Activated B cell treated with CpG ODN at 0.5 μM for 24 hours (primary cell): ENCODE measurements around the gene PLCG2. TPM values are rescaled to one million over a fixed set of nuclear protein-coding genes. Genes with fewer than 3 reads are reported as not detected.

Experiments
- ATAC-seq: fragments of 200-7000 bp; cut with Tn5 transposase; one replicate; pipeline ENCODE4 v1.10.0; 2021; ENCODE audit warnings: low read depth, mild to moderate bottlenecking, moderate library complexity
- CTCF ChIA-PET: fragments of 350-600 bp; sonication (Branson Sonifier 250); formaldehyde crosslinking; loops from one replicate; lab custom pipeline; 2021; ENCODE audit warnings: antibody characterized with exemption; lab: Charles Lee
- POLR2A ChIA-PET: fragments of 350-600 bp; sonication (Branson Sonifier 250); formaldehyde crosslinking; loops from one replicate; lab custom pipeline; 2021; ENCODE audit warnings: antibody characterized with exemption; lab: Charles Lee
- DNase-seq: peaks from one replicate; pipeline ENCODE4 v3.0.0; 2022
- H3K27ac Mint-ChIP-seq: one replicate; pipeline ENCODE4 v1.8.0; 2020; ENCODE audit warnings: mixed read lengths
- H3K27me3 Mint-ChIP-seq: one replicate; pipeline ENCODE4 v1.8.0; 2021; ENCODE audit warnings: mixed read lengths
- H3K36me3 Mint-ChIP-seq: one replicate; pipeline ENCODE4 v1.8.0; 2021; ENCODE audit warnings: low read depth, mixed read lengths
- H3K4me1 Mint-ChIP-seq: one replicate; pipeline ENCODE4 v1.8.0; 2021; ENCODE audit warnings: mixed read lengths
- H3K4me3 Mint-ChIP-seq: one replicate; pipeline ENCODE4 v1.8.0; 2020; ENCODE audit warnings: mild to moderate bottlenecking, mixed read lengths
- H3K9me3 Mint-ChIP-seq: one replicate; pipeline ENCODE4 v1.8.0; 2020; ENCODE audit warnings: mixed read lengths
- CTCF ChIP-seq: fragments of 200-600 bp; IDR thresholded peaks from one replicate; pipeline ENCODE4 v1.8.0; 2022; ENCODE audit warnings: antibody characterized with exemption, mild to moderate bottlenecking
- intact Hi-C: fragments of 100-400 bp; cut with micrococcal nuclease; formaldehyde crosslinking; loops from one replicate; pipeline ENCODE4 v1.15.1; 2024
- total RNA-seq: library from RNA; stranded (reverse); gene quantifications from 2 replicates; pipeline ENCODE4 v1.2.3, GENCODE V29; 2022

Gene PLCG2
- total RNA-seq, 1 donor from 2014 or later: 525 TPM

GRCh38 chr16:81936209-81937000 lies 157.3 kb downstream of the PLCG2 start:
- Mint-ChIP-seq H3K27me3 (no peaks in the 10 kb centered on the region), H3K27ac (no peak overlapping the region), H3K9me3 (no peaks in the 10 kb centered on the region), H3K4me1 (peaks cover 6% of the 10 kb centered on the region), H3K4me3 (no peak overlapping the region), H3K36me3 (peaks cover 100% of the 10 kb centered on the region)
- CTCF ChIA-PET: no interaction called here
- no peak for TF ChIP-seq CTCF
- ATAC-seq (no peak), DNase-seq (no peak)
- POLR2A ChIA-PET: no interaction called here
- intact Hi-C loops: no loop called here

GRCh38 chr16:81937305-81938038 lies 158.4 kb downstream of the PLCG2 start:
- Mint-ChIP-seq H3K4me1 (peaks cover 6% of the 10 kb centered on the region), H3K36me3 (peaks cover 100% of the 10 kb centered on the region), H3K9me3 (no peaks in the 10 kb centered on the region), H3K4me3 (no peak overlapping the region), H3K27me3 (no peaks in the 10 kb centered on the region), H3K27ac (no peak overlapping the region)
- intact Hi-C loops: no loop called here
- ATAC-seq: no peak
- ChIA-PET POLR2A (no interaction called here), CTCF (no interaction called here)
- no peak for TF ChIP-seq CTCF
- DNase-seq: no peak

GRCh38 chr16:81938326-81939163 lies 159.5 kb downstream of the PLCG2 start:
- intact Hi-C loops: no loop called here
- ChIA-PET CTCF (no interaction called here), POLR2A (no interaction called here)
- H3K9me3 Mint-ChIP-seq: no peaks in the 10 kb centered on the region
- no peak overlapping the region for H3K27ac Mint-ChIP-seq
- no peaks in the 10 kb centered on the region for H3K27me3 Mint-ChIP-seq
- H3K4me3 Mint-ChIP-seq: no peak overlapping the region
- TF ChIP-seq CTCF: no peak
- H3K4me1 Mint-ChIP-seq: peaks cover 6% of the 10 kb centered on the region
- H3K36me3 Mint-ChIP-seq: peaks cover 100% of the 10 kb centered on the region
- ATAC-seq (no peak), DNase-seq (no peak)

GRCh38 chr16:81939164-81940056 lies 160.3 kb downstream of the PLCG2 start:
- no peak for TF ChIP-seq CTCF
- DNase-seq (no peak), ATAC-seq (no peak)
- intact Hi-C loops: loop anchor here (2.0 kb wide), 1 partner anchor 291 kb away; no protein-coding TSS in a partner anchor
- no peaks in the 10 kb centered on the region for H3K27me3 Mint-ChIP-seq
- H3K27ac Mint-ChIP-seq: no peak overlapping the region
- ChIA-PET POLR2A (no interaction called here), CTCF (interaction anchor here (1.0 kb wide), 1 partner anchor 291 kb away, joined by 4 read pairs; no protein-coding TSS in a partner anchor)
- peaks cover 99% of the 10 kb centered on the region for H3K36me3 Mint-ChIP-seq
- no peak overlapping the region for H3K4me3 Mint-ChIP-seq
- H3K4me1 Mint-ChIP-seq: peaks cover 4% of the 10 kb centered on the region
- H3K9me3 Mint-ChIP-seq: no peaks in the 10 kb centered on the region
